ENCODE results near the gene AGPAT1.
A peak's percentile ranks its signal among the peaks of the same experiment; 100 is the strongest.

- peak; percentile 85 for TF ChIP-seq POLR2A (IDR thresholded peaks at IDR 0.05; ENCODE audit: low read length)
- no peak for TF ChIP-seq GATA1 (IDR thresholded peaks at IDR 0.05; ENCODE audit: low read depth, low read length)
Observed at GRCh38 chr6:32153564-32154513, 22.0 kb downstream of the AGPAT1 start, which contains the start of gene PPT2.

All from erythroblast (primary cell).